PFSK-1 (cell line): ENCODE data around the gene SLC16A4.

Experiments
- FOXP2 ChIP-seq: optimal IDR thresholded peaks from 2 replicates; pipeline ENCODE3; 2011; ENCODE audit warnings: borderline replicate concordance, control low read depth, inconsistent platforms; ENCODE audit not compliant: insufficient read depth; ENCODE audit errors: extremely low read length, extremely low read depth
- POLR2AphosphoS5 ChIP-seq: IDR thresholded peaks from 2 replicates; pipeline ENCODE4 v1.6.1; 2012; ENCODE audit warnings: low read depth, mild to moderate bottlenecking, control low read depth, low read length, moderate library complexity
- REST ChIP-seq, 2 experiments: IDR thresholded peaks; 2 replicates each; pipeline versions ENCODE4 v1.6.1 to v1.8.0; 2011 to 2012; ENCODE audit warnings: low read depth in 2 of 2, low read length in 2 of 2, control low read depth in 1 of 2, inconsistent platforms in 1 of 2, mild to moderate bottlenecking in 1 of 2, moderate library complexity in 1 of 2; ENCODE audit not compliant: insufficient read depth in 1 of 2
- TAF1 ChIP-seq: IDR thresholded peaks from 2 replicates; pipeline ENCODE4 v1.6.1; 2012; ENCODE audit warnings: low read length, control low read depth, borderline replicate concordance; ENCODE audit not compliant: insufficient read depth

SLC16A4 gene

DNA sequence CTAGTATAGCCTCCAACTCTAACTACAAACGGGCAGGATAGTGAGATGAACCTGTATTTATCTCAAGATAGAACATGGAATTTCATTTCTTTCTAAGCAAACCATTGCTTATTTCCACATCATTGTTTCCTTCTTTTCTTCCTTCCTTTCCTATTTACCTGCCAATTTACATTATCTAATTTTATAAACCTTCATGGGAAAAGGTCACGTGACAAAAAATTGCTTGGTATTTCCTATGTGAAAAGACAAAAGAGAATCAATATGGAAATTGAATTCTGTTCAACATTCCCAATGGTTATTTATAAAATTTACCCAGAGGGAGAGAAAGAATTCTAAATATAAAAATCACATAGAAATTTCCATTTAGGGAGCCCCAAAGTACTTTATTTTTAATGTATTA, 74.1 kb downstream of the SLC16A4 start:
- TF ChIP-seq FOXP2 (no peak), POLR2AphosphoS5 (no peak), REST (IDR thresholded peaks at IDR 0.05; ENCODE audit: insufficient read depth in 1 of 2, low read depth in 2 of 2, low read length in 2 of 2) (no peak), TAF1 (no peak)
